Fibroblast of mammary gland (primary cell): Measurements from ENCODE around the gene NR5A2.

Experiments
- DNase-seq: peaks from one replicate; pipeline ENCODE4 v3.0.0-alpha.2; 2010; ENCODE audit warnings: low read depth
- H3K4me3 ChIP-seq: 2 replicates; pipeline ENCODE4 v1.5.1; 2011; ENCODE audit warnings: low read depth, mild to moderate bottlenecking, low read length, moderate library complexity; ENCODE audit not compliant: control insufficient read depth
- TF ChIP-seq, protein P1 (sequence below): conservative IDR thresholded peaks from 2 replicates; pipeline ENCODE4 v1.5.1; 2011; ENCODE audit warnings: low read depth, low read length, inconsistent platforms; ENCODE audit not compliant: control insufficient read depth, insufficient read depth

The NR5A2 gene

DNA sequence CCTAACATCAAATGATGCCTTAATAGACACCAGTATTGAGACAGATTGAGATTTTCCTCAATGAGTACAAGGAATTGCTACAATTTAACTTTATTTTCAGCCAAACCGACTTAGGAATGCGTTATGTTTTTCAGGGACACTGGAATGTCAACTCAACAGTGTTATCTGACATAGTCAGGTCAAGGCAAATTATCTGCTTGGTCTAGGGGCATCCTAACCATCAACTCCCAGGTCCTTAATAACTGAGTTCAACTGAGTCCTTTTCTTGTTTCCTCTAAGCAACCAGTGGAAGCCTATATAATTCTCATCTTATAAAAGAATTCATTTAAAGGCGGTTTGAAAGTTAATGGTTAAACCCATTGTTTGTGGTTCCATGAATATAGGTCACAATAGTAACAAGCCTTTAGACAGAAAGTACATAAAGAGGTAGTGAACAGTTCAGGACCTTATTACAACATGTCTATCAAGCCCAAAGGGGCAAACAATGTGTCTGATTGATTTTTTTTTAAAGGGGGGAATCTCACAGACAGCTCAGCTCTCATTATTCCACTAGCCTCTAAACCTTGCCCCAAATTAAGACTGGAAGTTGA, 32.3 kb upstream of the NR5A2 start:
- TF ChIP-seq, protein P1, sequence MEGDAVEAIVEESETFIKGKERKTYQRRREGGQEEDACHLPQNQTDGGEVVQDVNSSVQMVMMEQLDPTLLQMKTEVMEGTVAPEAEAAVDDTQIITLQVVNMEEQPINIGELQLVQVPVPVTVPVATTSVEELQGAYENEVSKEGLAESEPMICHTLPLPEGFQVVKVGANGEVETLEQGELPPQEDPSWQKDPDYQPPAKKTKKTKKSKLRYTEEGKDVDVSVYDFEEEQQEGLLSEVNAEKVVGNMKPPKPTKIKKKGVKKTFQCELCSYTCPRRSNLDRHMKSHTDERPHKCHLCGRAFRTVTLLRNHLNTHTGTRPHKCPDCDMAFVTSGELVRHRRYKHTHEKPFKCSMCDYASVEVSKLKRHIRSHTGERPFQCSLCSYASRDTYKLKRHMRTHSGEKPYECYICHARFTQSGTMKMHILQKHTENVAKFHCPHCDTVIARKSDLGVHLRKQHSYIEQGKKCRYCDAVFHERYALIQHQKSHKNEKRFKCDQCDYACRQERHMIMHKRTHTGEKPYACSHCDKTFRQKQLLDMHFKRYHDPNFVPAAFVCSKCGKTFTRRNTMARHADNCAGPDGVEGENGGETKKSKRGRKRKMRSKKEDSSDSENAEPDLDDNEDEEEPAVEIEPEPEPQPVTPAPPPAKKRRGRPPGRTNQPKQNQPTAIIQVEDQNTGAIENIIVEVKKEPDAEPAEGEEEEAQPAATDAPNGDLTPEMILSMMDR: no peak
- no peak overlapping the region for H3K4me3 ChIP-seq
- DNase-seq: no peak

DNA sequence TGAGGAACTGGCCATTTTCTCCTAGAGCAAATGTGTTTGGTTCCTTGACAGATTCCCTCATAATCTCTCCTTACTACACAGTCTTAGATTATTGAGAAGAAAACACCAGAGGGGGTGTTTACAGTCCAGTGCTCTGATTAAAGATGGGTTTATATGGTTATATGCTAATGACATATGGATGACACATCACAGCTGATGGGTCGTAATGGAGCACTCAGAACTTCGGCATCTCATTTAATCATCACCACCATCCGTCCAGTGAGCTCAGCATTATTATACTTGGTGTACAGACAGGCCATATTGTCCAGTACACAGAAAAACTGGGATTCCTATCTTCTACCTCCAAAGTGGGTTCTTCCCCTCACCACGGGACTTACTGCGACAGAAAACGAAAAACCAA, 22.3 kb upstream of the NR5A2 start:
- TF ChIP-seq, protein P1: no peak
- peak; percentile 32 for DNase-seq

DNA sequence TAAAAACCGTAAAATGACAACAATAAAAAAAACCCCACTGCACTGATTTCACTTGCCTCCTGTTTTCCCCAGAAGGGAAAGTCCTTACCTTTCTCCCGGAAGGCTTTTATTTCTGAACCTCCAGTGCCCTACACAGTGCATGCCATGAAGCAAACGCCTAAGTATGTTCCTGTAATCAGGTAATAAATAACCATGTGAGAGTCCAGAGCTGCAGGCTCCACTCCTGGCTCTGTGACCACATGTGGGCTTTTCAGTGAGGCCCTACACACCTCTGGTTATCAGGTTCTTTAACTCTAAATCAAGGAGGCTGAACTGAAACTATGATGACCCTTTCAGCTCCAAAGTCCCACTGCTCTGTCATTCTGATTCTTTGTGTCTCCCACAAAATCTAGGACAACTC, 20.8 kb upstream of the NR5A2 start:
- no peak overlapping the region for H3K4me3 ChIP-seq
- TF ChIP-seq, protein P1: no peak

More for the DNA sequence above, 22.3 kb upstream of the NR5A2 start:
- no peak overlapping the region for H3K4me3 ChIP-seq

DNA sequence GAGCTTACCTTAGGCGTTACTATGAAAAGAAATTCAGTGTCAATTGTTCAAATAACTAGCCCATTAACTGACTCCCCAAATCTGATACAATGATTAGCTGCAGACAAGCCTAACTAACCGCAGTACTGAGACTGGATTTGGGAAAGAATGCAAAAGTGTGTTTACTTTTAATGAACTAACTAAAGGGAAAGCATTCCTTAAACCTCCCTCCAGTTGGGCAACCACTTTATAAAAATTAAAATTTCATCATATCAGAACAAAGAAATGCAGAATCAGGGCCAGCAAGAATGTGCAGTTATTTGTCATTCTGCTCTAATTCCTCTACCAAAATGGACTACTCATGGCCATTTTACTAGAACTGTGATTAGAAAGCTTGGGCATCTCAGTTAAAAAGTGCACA, 11.7 kb upstream of the NR5A2 start:
- no peak overlapping the region for H3K4me3 ChIP-seq
- no peak for DNase-seq
- TF ChIP-seq, protein P1: no peak

More for the DNA sequence above, 20.8 kb upstream of the NR5A2 start:
- DNase-seq: no peak

DNA sequence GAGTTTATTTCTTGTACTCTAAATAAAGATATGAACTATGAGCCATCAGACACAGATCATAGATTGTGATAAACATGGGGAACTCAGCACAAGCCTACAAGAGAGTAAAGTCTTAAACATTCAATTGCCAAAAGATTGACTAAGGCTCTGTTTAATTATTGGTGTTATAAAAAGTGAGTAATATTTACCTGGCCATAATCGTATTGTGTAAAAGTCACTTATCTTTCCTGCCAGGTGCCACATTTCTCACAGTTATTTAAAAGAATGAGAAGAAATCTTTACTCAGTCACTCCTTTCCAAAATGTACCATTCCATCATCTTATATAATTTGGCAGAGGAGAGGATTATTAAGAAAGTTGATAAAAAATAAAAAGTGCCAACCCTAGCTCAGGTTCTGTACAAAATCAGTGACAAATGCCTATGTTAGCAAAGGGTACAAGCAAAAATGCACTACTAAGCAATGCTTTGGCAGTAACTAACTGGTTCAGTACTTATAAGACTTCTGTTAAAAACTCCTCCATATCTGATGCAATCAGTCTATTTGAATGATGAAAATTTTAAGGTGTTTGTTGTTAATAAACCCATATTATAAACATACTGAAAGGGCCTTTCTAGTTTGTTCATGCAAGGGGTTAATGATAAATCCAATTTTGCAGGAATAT, 5.8 kb upstream of the NR5A2 start:
- H3K4me3 ChIP-seq: no peak overlapping the region
- TF ChIP-seq, protein P1: no peak
- no peak for DNase-seq

DNA sequence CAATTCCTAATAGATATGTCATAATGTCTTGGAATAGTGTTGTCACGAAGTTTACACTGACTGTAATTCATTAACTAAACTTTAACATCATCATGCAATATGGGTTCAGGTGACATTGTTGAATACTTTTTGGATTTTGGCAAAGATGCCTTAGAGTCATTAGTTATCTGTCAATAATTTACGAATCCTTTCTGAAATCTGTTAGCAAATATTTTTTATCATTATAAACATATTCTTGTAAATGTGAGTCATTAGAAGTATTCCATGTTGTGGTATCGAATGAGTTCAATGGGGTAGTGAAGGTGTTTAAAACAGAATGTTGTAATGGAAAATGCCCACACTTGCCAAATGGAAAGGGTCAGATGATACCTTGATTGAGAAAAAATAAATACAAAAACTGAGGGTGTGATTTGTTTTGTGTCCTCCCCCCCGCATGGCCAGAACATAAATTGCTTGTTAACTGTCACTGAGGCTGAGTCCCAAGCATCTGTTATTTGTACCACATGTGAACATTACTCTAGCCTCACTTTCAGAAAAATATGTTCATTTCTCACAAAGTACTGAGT, 5.2 kb upstream of the NR5A2 start:
- TF ChIP-seq, protein P1: no peak
- DNase-seq: no peak
- H3K4me3 ChIP-seq: no peak overlapping the region

DNA sequence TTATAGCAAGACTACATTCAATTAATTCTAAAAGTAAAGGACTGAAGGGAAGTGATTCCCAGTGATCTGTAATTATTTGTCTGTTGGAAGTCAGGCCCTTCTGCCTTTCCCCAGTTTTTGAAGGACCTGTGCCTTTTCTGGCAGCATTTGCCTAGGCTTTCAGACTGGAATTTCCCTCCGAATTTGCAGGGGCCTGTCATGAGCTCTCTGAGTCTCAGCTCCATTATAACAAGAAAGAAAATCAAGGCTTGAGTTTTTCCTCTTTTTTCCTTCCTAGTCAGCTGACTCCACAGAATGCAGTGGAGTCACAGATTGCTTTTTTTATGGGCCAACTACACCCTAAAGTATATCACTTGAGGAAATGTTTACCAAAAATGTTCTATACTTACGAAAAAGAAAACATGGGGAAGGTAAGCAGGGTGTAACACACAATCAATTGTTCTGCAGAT, 1.1 kb downstream of the NR5A2 start:
- TF ChIP-seq, protein P1: no peak
- DNase-seq: no peak
- peak overlapping the region; percentile 11 for H3K4me3 ChIP-seq
